Stimulated activated CD4-positive, alpha-beta T cell treated with anti-CD3 and anti-CD28 coated beads, Interleukin-12 subunit alpha, Interleukin-12 subunit beta, amount 100 ng/mL, for 4 hours (primary cell): Measurements from ENCODE around the gene HERPUD2.
"Not testable (repeated sequence)": the region's sequence is repeated elsewhere in the genome, so short reads cannot be mapped to it uniquely, and the experiment has no call there.

Experiments used
- DNase-seq: peaks from one replicate; pipeline ENCODE4 v3.0.0-alpha.2; 2020

HERPUD2 gene

DNA sequence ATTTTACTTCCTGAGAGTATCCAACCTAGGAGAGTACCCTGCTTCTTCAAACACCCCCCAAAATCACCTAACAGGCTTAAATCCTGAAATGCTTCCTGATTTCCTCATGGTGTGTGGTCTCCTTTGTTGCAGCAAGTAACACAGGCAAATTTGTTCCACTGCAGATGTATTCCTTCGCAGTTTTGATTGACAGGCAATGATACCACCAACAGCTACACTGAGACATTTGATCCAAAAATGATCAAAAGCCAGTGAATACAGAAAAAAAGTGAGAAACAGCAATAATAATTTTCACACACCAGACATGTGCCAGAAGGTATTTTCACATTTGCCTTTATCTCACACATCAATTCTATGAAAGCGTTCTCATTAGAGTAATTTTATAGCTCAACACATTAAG, 95.9 kb downstream of the HERPUD2 start:
- no peak for DNase-seq

DNA sequence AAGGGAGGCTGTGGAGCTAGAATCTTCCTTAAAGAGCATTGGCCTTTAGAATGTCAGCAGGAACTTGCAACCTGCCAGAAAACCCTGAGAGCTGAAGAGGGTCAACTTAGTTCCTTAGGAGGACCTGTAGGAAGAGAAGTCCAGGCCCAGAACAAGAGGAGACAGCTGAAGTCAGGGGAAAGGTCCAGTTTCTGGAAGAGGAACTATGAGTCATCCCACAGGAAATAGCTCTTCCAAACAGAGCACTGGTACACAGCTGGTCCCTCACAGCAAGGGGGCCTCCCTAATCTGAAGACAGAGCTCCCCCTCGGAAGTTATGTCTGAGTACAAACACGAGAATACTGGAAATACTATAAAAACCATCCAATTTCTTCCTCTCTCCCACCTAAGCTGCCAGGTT, 98.9 kb downstream of the HERPUD2 start:
- DNase-seq = no peak

DNA sequence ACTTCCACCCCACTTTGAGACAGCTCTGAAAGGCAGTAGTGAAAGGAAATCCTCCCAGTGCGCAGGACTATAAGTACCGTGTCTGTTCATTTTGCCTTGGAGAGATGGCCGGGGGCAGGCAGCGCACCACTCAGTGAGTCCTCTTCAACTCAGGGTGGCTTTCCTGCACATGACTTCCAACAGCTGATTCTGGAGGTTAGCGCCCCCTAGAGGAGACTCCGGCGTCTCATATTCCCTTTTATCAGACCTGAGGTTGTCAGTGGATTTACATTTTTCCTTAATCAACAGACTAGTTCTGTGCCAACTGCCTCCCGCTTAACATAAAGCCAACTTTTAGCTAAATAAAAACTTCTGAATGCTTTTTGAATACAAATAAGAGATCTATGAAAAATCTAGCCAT, 101.0 kb downstream of the HERPUD2 start:
- no peak for DNase-seq

DNA sequence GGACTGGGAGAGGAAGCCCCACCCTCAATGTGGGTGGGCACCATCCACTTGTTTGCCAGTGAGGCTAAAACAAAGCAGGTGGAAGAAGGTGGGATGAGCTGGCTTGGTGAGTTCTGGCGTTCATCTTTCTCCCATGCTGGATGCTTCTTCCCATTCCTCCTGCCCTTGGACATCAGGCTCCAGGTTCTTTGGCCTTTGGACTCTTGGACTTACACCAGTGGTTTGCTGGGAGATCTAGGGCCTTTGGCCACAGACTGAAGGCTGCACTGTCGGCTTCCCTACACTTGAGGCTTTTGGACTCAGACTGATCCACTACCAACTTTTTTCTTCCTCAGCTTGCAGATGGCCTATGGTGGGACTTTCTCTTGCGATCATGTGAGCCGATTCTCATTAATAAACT, 106.3 kb downstream of the HERPUD2 start:
- no peak for DNase-seq

DNA sequence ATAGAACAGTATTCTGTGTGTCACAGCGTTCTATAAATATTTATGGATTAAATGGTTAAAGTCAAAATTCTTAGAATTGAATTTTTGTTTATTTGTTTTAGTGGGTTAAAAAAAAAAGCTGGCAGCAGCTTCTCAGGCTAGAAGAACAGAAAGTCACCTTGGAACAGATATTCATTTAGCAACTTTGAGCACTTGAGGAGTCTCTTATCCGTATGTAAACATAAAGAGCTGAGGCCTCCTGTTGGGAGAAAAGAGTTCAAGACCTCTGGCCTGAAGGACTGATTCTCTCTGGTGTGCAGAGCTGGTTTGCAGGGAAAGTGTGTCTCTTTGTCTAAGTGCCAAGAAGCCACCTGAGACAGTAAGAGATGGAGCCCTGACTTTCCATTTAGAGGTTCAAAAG, 109.9 kb downstream of the HERPUD2 start:
- no peak for DNase-seq

DNA sequence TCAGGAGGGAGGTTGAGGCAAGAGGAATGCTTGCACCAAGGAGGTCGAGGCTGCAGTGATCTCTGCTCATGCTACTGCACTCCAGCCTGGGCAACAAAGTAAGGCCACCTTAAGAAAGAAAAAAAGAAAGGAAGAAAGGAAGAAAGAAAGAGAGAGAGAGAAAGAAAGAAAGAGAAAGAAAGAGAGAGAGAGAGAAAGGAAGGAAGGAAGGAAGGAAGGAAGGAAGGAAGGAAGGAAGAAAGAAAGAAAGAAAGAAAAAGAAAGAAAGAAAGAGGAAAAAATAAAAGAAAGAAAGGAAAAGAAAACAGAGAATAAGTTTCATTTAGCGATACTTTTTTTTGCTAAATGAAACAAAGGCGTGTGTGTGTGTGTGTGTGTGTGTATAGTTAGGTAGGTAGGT, 110.4 kb downstream of the HERPUD2 start:
- DNase-seq = not testable (repeated sequence)
